ENCODE results near the gene COL5A2.

The COL5A2 gene

GRCh38 chr2:189188115-189188805, 8.7 kb upstream of the COL5A2 start:
- no peak overlapping the region for H3K4me3 Mint-ChIP-seq
- H3K36me3 Mint-ChIP-seq (ENCODE audit: low read depth) = no peaks in the 10 kb centered on the region
- no peak for TF ChIP-seq CTCF (IDR thresholded peaks at IDR 0.05; ENCODE audit: unreplicated experiment in 3 of 3)
- no peaks in the 10 kb centered on the region for H3K27me3 Mint-ChIP-seq (ENCODE audit: low read depth)
- no peaks in the 10 kb centered on the region for H3K9me3 Mint-ChIP-seq
- peaks cover 6% of the 10 kb centered on the region for H3K4me1 Mint-ChIP-seq
- no peak overlapping the region for H3K27ac Mint-ChIP-seq

DNA sequence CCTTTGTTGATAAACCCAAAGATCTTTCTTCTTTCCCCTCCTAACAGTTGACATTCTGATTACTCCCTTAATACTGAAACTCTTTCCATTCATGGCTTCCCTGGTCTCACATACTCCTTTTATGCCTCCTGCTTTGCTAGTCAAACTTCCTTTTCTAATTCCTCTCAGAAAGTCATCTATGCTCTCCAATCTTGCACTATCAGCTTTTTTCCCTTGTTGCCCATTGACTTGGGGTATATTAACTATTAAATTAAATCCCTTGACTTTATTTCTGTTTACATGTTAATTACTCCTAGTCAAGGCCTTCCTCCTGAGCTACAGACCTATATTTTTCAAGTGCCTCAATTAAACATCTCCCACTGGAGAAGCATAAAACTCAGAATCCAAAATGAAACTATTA, 3.6 kb upstream of the COL5A2 start:
- H3K36me3 Mint-ChIP-seq (ENCODE audit: low read depth) = no peaks in the 10 kb centered on the region
- no peak for TF ChIP-seq CTCF (IDR thresholded peaks at IDR 0.05; ENCODE audit: unreplicated experiment in 3 of 3)
- peaks cover 9% of the 10 kb centered on the region for H3K4me1 Mint-ChIP-seq
- peak overlapping the region in 1 of 3 experiments; percentile 5 for H3K27ac Mint-ChIP-seq
- peak overlapping the region in 2 of 3 experiments; percentile 13 to 33 for H3K4me3 Mint-ChIP-seq
- no peaks in the 10 kb centered on the region for H3K27me3 Mint-ChIP-seq (ENCODE audit: low read depth)
- no peaks in the 10 kb centered on the region for H3K9me3 Mint-ChIP-seq

DNA sequence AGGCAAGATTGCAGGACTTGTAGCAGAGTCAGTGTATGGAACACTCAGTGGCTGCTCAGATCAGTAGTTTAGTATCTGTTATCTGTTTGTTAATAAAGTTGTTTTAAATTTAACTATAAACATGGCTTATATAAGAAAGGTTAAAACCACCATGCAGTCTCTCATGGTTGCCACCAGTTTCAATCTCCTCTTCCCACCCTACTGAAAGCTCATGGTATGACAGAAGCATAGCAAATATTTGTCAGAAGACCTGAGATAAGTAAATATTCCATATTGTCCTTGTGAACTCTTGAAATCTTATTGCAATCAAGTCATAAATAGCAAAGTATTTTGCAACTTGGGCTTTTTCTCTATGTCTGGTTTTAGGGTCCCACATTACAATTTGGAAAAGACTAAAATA, 2.1 kb upstream of the COL5A2 start:
- Mint-ChIP-seq H3K27me3 (ENCODE audit: low read depth) (no peaks in the 10 kb centered on the region), H3K4me1 (peaks cover 12% of the 10 kb centered on the region), H3K9me3 (no peaks in the 10 kb centered on the region), H3K36me3 (ENCODE audit: low read depth) (no peaks in the 10 kb centered on the region), H3K27ac (no peak overlapping the region), H3K4me3 (no peak overlapping the region)
- TF ChIP-seq CTCF (IDR thresholded peaks at IDR 0.05; ENCODE audit: unreplicated experiment in 3 of 3) = no peak

- H3K27ac Mint-ChIP-seq = peak overlapping the region; percentile 94 to 97 (median 96)
- no peaks in the 10 kb centered on the region for H3K9me3 Mint-ChIP-seq
- no peaks in the 10 kb centered on the region for H3K36me3 Mint-ChIP-seq (ENCODE audit: low read depth)
- no peak for TF ChIP-seq CTCF (IDR thresholded peaks at IDR 0.05; ENCODE audit: unreplicated experiment in 3 of 3)
- H3K4me3 Mint-ChIP-seq = peak overlapping the region; percentile 91 to 95 (median 92)
- peaks cover 24% of the 10 kb centered on the region for H3K4me1 Mint-ChIP-seq
- H3K27me3 Mint-ChIP-seq (ENCODE audit: low read depth) = no peaks in the 10 kb centered on the region
Observed at GRCh38 chr2:189178726-189179569, 613 bp downstream of the COL5A2 start.

DNA sequence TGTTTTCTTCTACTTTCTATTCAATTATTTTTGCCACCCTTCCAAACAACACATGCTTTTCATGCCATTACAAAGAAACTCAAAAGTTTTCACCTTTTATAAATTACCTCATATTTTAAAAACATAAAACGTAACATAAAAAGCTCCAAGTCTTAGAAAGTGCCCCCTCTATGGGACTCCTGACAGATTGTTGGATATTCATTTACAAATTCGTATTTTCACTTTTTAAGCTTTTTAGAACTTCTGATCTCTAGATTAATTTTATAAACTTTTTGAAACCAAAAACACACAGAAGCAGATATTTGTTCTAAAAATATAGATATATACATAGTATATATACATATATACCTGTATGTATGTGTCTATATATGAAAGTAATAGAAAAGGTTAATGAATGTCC, 1.5 kb downstream of the COL5A2 start:
- Mint-ChIP-seq H3K27me3 (ENCODE audit: low read depth) (no peaks in the 10 kb centered on the region), H3K4me3 (peak overlapping the region; percentile 91 to 95 (median 92)), H3K27ac (peak overlapping the region; percentile 73 to 96 (median 89)), H3K4me1 (peaks cover 27% of the 10 kb centered on the region), H3K36me3 (ENCODE audit: low read depth) (no peaks in the 10 kb centered on the region), H3K9me3 (no peaks in the 10 kb centered on the region)
- peak; percentile 41 to 61 (median 45) for TF ChIP-seq CTCF (IDR thresholded peaks at IDR 0.05; ENCODE audit: unreplicated experiment in 3 of 3)
